ENCODE data around the gene MYB.
A peak's percentile ranks its signal among the peaks of the same experiment; 100 is the strongest.
"Not testable (repeated sequence)": the region's sequence is repeated elsewhere in the genome, so short reads cannot be mapped to it uniquely, and the experiment has no call there.

The MYB gene

GRCh38 chr6:135180542-135181332 is at the start of gene MYB:
Gene MYB (plus strand): TSS chr6:135181308. CDS start chr6:135181514, 206 bp downstream.
- peak; percentile 69 for DNase-seq

- DNase-seq, result no peak
These were observed 48.3 kb upstream of the MYB start for GRCh38 chr6:135132776-135133175.

- no peak for DNase-seq
These were observed 45.3 kb upstream of the MYB start for GRCh38 chr6:135135835-135136234.

GRCh38 chr6:135137826-135138225 is 43.3 kb upstream of the MYB start:
- no peak for DNase-seq

- DNase-seq, result no peak
These were observed 39.9 kb upstream of the MYB start for GRCh38 chr6:135141182-135141581.

- DNase-seq, result no peak
These were observed 39.4 kb upstream of the MYB start for GRCh38 chr6:135141728-135142127.

GRCh38 chr6:135142232-135142631 is 38.9 kb upstream of the MYB start:
- DNase-seq, result not testable (repeated sequence)

- no peak for DNase-seq
These were observed 36.4 kb upstream of the MYB start for GRCh38 chr6:135144673-135145062.

GRCh38 chr6:135145063-135145800 is 35.9 kb upstream of the MYB start:
- no peak for DNase-seq

- no peak for DNase-seq
These were observed 34.8 kb upstream of the MYB start for GRCh38 chr6:135146162-135146934.

- no peak for DNase-seq
These were observed 33.2 kb upstream of the MYB start for GRCh38 chr6:135147637-135148592.

- DNase-seq, result no peak
These were observed 32.2 kb upstream of the MYB start for GRCh38 chr6:135148889-135149288.

- DNase-seq, result no peak
These were observed 31.7 kb upstream of the MYB start for GRCh38 chr6:135149376-135149775.

GRCh38 chr6:135150481-135150880 is 30.6 kb upstream of the MYB start:
- DNase-seq, result not testable (repeated sequence)

GRCh38 chr6:135154125-135154524 is 27.0 kb upstream of the MYB start:
- not testable (repeated sequence) for DNase-seq

- DNase-seq, result no peak
These were observed 22.7 kb upstream of the MYB start for GRCh38 chr6:135158397-135158796.

GRCh38 chr6:135159531-135159930 is 21.6 kb upstream of the MYB start:
- no peak for DNase-seq

GRCh38 chr6:135161411-135162395 is 19.4 kb upstream of the MYB start:
- DNase-seq, result no peak

- DNase-seq, result no peak
These were observed 18.2 kb upstream of the MYB start for GRCh38 chr6:135162678-135163439.

- DNase-seq, result no peak
These were observed 17.7 kb upstream of the MYB start for GRCh38 chr6:135163440-135163738.

All from right forelimb (tissue), 1 donor.